NCI-H146 treated with DMSO at 0.1 percent for 48 hours (cell line): Measurements from ENCODE around the gene TLN1.

Source experiments
- DNase-seq: peaks from one replicate; lab custom pipeline; 2025; ENCODE audit not compliant: unreplicated experiment; lab: John Stamatoyannopoulos, UW

The TLN1 gene

GRCh38 chr9:35686222-35687203 lies 45.5 kb downstream of the TLN1 start:
- no peak for DNase-seq

DNA sequence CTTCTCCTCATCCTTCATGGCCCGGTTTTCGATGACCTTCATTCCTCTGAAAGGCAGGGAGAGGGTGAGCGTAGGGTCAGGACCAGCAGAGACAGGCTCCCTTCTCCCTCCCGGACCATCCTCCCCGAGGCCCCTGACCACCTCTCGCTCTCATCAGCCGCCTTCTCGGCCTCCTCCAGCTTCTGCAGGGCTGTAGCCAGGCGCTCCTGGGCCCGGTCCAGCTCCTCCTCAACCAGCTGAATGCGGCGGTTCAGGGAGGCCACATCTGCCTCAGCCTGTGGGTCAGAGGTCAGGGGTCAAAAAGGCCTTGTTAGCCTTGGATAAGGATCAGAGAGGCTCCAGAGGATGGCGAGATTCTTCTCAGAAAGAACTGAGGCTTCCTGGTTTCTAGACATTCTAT lies 46.5 kb downstream of the TLN1 start:
- no peak for DNase-seq

DNA sequence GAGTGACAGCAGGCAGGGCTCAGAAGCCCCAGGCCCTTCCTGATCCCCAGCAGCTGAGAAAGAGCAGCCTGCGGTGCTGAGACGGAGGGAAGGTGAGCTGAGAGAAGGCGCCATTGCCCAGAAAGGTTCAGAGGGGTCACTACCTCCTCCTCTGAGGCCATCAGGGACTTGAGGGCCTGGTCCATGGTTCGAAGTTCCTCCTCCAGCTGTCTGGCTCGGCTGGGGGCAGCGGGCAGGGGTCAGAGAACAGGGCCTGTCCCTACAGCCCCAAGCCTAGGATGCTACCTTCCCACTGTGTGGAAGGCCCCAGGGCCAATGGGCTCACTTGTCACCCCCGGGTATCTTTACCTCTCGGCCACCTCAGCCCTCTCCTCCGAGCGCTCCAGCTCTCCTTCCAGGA lies 47.1 kb downstream of the TLN1 start:
- DNase-seq: no peak

DNA sequence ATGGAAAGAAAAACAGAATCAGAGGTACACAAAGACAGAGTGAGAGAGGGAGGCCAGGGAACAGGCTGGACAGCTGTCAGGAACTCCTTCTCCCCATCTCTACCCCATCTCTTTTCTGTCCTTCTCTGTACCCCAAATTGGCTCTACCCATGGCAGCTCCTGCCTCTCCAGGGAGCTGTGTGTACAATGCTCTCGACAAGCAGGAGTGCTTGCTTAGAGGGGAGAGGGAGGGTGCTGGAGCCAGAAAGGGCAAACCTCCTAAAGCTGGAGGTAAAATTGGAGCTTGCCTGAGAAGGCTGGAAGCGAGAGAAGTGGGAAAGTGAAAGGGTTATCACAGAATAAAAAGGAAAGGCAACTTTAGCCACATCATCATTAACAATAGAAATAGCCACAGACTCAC lies 48.7 kb downstream of the TLN1 start:
- DNase-seq: no peak

DNA sequence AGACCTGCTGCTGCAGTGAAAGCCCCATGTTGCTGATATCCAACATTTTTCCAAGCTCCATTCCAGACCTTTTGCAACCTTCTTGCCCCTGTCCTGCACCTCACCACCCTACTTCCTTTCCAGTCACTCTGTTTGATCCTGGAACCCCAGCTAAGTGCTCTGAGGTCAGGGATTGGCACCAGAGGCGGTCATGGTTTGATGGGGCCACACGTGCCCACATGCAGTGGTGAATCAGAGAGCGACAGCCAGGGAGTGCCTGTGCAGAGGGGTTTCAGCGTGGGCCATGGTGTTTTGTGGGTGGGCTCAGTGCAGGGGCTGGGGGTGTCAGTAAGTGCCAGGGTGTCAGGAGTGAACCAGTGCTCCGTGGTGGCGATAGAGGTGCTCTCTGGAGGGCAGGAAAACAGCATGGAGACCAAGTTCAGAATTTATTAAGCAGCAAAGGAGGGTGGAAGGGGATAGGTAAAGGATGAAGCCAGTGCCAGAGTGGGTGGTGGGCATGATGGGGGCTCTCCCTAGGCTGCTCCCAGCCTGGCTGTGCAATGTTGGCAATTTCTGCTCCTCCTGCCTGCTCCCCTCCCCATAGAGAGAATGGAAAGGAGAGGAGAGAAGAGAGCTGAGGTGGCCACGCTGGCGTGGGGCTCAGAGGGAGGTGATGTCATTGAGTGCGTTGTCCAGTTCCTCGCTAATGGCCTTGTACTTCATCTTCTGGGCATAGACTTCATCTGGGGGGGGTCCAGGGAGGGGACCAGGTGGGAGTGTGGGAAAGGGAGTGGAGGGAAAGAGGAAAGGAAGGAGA lies 49.3 kb downstream of the TLN1 start:
- DNase-seq: no peak

DNA sequence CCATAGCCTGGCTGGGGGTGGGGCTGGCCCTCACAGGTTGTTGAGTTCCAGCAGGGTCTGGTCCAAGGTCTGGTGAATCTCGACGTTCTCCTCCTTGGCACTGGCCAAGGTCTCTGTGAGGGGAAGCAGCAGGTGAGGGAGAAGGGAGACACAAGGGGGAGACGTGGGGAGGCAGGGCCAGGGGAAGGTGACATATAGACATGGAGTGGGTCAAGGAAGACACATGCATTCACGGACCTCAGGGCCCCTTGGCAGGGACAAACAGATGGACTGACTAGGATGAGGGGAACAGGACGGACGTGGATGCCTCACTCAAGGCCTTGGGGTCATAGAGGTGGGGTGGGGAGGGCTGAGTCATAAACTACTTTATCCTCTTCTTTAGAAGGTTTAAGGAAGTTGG lies 49.9 kb downstream of the TLN1 start:
- DNase-seq: no peak

DNA sequence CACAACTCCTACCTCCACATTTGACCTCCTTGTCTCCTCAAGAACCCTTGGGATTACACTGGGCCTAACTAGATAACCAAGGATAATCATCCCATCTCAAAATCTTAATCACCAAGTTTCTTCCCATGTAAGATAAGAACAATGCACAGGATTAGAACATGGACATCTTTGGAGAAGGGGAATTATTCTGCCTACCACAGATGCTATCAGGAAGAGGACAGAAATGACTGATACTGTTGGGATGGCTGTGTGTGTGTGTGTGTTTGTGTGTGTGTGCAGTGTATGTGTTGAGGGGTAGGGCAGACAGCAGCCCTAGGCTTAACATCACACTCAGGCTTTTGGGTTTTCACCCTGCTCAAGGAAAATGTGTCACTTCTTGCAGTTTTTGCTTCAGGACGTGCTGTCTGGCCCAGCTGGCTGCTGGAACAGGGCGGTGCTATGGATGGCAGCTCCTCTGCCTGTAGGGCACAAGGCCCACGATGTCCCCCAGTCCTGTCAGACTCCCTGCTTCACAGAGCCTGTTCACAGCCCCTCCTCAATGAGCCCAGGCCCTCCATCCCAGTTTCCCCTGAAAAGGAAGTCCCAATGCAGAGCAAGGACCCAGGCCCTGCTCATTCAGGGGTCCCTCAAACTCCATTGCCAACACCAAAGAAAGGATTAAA lies 50.5 kb downstream of the TLN1 start:
- DNase-seq: no peak

DNA sequence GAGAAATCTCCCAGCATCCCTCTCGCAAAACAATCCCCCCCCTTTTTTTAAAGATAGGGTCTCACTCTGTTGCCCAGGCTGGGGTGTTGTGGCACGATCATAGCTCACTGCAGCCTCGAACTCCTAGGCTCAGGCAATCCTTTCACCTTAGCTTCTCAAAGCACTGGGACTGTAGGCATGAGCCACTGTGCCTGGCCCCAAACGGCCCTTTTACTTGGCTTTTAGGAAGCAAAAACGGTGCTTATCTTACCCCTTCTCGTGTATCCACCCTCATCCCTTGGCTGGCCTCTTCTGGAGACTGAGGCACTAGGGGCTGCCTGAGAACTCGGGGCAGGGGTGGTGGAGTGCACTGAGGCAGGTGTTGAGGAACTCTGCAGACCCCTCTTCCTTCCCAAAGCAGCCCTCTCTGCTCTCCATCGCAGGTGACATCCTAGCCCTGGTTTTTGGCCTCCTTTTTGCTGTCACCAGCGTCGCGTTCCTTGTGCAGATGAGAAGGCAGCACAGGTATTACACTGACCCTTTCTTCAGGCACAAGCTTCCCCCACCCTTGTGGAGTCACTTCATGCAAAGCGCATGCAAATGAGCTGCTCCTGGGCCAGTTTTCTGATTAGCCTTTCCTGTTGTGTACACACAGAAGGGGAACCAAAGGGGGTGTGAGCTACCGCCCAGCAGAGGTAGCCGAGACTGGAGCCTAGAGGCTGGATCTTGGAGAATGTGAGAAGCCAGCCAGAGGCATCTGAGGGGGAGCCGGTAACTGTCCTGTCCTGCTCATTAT lies 51.5 kb downstream of the TLN1 start:
- no peak for DNase-seq

- no peak for DNase-seq
Measured at GRCh38 chr9:35679766-35680330, 52.1 kb downstream of the TLN1 start.

DNA sequence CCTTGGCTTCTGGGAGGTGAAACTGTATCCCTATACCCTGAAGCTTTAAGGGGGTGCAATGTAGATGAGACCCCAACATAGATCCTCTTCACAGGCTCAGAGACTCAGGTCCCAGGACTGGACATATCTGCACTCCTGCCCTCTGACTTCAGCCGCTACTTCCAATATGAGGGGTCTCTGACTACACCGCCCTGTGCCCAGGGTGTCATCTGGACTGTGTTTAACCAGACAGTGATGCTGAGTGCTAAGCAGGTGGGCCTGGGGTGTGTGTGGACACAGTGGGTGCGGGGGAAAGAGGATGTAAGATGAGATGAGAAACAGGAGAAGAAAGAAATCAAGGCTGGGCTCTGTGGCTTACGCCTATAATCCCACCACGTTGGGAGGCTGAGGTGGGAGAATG lies 52.9 kb downstream of the TLN1 start:
- no peak for DNase-seq

- no peak for DNase-seq
Measured at GRCh38 chr9:35675732-35676392, 56.1 kb downstream of the TLN1 start.

DNA sequence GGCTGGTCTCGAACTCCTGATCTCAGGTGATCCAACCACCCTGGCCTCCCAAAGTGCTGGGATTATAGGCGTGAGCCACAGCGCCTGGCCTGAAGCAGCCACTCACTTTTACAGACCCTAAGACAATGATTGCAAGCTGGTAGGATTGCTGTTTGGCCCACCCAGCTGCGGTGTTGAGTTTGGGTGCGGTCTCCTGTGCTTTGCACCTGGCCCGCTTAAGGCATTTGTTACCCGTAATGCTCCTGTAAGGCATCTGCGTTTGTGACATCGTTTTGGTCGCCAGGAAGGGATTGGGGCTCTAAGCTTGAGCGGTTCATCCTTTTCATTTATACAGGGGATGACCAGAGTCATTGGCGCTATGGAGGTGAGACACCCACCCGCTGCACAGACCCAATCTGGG lies 56.8 kb downstream of the TLN1 start:
- DNase-seq: no peak

DNA sequence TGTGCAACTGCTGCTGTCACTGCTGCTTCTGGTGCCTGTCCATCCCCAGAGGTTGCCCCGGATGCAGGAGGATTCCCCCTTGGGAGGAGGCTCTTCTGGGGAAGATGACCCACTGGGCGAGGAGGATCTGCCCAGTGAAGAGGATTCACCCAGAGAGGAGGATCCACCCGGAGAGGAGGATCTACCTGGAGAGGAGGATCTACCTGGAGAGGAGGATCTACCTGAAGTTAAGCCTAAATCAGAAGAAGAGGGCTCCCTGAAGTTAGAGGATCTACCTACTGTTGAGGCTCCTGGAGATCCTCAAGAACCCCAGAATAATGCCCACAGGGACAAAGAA lies 58.0 kb downstream of the TLN1 start:
- DNase-seq: no peak

- DNase-seq: no peak
Measured at GRCh38 chr9:35673132-35674024, 58.6 kb downstream of the TLN1 start, which contains the start of gene CA9. TSS of gene CA9 (plus strand) at chr9:35673928. CDS start at chr9:35673960, 32 bp downstream.

DNA sequence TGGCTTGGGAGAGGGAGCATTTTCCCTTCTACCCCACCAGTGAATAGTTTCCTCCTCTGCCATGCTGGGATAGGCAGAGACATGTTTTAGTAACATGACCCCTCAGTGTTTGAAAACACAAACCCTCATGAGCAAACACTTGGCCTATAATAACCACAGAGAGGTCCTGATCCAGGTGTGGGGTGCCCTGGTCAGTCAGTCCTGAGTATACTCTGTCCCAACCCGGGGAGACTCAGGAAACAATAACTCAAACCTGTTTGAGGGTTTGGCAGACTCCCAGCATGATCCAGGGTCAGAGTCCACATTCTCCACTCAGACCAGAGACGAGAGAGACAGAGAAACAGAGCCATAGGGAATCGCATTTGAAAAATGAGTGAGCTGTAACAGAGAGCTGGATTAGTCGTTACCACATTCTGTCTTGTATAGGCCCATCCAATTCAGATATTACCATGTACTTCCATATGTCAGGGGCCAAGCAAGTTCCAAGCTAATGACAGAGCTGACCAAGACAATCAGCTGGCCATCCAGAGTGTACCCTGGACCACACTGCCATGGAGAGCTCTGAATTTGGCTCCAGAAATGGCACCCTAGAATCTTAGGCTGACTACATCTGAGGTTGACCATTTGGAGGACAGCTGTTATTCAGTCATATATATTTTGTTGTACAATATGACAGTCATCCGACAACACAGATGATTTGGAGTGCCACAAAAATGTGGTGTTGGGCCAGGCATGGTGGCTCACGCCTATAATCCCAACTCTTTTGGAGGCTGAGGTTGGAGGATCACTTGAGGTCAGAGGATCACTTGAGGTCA lies 62.5 kb downstream of the TLN1 start:
- DNase-seq: no peak

DNA sequence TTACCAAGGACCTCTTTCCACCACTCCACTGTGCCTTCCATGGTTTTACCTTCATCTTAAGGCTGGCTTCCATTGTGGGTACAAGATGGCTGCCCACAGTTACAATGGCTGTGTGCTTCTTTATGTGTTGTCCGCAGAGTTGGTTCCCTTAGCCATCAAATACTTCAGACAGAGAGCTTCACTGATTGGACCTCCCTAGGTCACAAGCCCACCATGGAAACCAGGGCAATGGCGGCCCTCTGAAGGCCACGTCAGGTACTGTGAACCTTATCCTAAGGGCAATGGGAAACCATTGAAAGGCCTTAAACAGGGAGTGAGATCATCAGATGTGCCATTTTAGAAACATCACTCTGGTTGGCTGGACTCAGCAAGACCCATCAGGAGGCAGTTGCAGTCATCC lies 64.1 kb downstream of the TLN1 start:
- no peak for DNase-seq

GRCh38 chr9:35666549-35666948 lies 65.4 kb downstream of the TLN1 start:
- DNase-seq: no peak

GRCh38 chr9:35666045-35666444 lies 66.0 kb downstream of the TLN1 start:
- DNase-seq: no peak
